HG02938 (cell line): ENCODE data around the gene HNF4A.
"Not testable (repeated sequence)": the region's sequence is repeated elsewhere in the genome, so short reads cannot be mapped to it uniquely, and the experiment has no call there.

ENCODE experiments used
- ATAC-seq: cut with Tn5 transposase; IDR thresholded peaks from one replicate; pipeline ENCODE4 v1.9.1; 2021; ENCODE audit warnings: mild to moderate bottlenecking, moderate library complexity; ENCODE audit not compliant: unreplicated experiment

HNF4A gene

GRCh38 chr20:44355498-44356352 is at the start of gene HNF4A:
Gene HNF4A (plus strand): TSS chr20:44355699. CDS start chr20:44355805, 106 bp downstream.
- no peak for ATAC-seq

GRCh38 chr20:44306927-44307326 is 48.6 kb upstream of the HNF4A start:
- ATAC-seq = no peak

- ATAC-seq = peak; percentile 8
Observed at GRCh38 chr20:44309763-44310663, 45.5 kb upstream of the HNF4A start.

- ATAC-seq = peak; percentile 87
Observed at GRCh38 chr20:44310664-44311639, 44.5 kb upstream of the HNF4A start, which contains the start of gene FITM2. Gene FITM2 (minus strand): TSS chr20:44311202. CDS start chr20:44311148, 54 bp downstream.

- ATAC-seq = no peak
Observed at GRCh38 chr20:44314870-44315269, 40.6 kb upstream of the HNF4A start.

DNA sequence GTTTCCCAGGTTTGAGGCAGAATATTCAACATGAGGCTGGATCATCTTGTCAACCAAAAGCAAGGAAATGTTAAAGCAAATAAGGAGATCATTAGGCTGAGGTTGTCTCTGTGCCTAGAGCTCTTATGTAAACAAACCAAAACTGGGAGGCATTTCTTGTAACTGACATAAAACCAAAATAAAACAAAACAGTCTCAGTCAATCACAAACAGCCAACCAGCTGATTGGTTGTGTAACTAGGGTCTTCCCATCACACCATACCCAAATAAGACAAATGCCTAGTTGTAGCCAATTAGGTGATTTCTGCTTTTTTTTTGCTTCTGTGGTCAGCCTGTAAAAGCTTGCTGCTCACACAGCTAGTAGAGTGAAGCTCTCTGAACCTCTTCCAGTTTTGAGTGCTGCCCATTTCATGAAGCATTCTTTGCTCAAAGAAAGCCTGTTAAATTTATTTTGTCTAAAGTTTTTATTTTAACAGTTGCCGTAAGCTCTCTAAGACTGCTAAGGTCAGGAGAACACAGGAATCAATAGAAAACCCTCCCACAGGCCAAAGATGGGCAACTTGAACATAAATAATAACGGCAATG is 35.6 kb upstream of the HNF4A start:
- ATAC-seq = no peak

- no peak for ATAC-seq
Observed at GRCh38 chr20:44324343-44324742, 31.2 kb upstream of the HNF4A start.

- ATAC-seq = no peak
Observed at GRCh38 chr20:44326391-44327159, 28.9 kb upstream of the HNF4A start.

- not testable (repeated sequence) for ATAC-seq
Observed at GRCh38 chr20:44327748-44328147, 27.8 kb upstream of the HNF4A start.

DNA sequence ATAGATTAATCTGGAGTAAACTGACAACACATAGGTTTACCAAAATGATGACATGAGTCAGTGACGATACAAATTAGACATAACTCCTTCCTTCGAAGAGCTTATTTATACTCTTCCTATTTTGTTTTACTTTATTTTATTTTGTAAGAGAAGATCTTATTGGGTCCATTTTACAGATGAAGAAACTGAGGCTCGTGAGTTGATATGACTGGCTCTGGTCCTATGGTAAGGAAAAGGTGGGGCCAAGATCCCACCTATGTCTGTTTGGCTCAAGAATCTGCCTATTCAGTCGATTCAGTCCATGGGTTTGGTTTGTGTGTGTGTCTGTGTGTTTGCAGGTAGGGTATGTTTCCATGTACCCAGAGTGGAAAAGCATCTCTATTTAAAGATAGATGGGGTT is 27.1 kb upstream of the HNF4A start:
- ATAC-seq = no peak

- ATAC-seq = no peak
Observed at GRCh38 chr20:44331201-44331600, 24.3 kb upstream of the HNF4A start.

DNA sequence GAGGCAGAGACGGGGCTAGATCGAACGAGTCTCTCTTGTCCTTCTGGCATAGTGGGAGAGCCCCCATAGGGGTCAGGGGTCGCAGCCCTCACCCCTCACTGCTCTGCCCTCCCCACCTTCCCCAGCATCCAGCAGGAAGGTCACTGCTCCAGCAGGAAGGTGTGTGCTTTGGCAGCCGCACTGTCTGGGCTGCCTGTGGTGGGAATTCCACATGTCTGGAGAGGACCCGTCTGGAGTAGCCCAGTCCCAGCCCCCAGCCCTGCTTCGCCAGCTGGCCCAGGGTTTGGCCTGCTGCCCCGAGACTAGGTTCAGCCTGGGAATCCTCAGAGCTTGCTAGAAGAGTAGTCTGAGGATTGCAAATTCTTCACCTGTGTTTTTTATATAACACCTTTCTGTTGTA is 21.2 kb upstream of the HNF4A start:
- no peak for ATAC-seq

GRCh38 chr20:44334709-44335108 is 20.8 kb upstream of the HNF4A start:
- no peak for ATAC-seq

GRCh38 chr20:44335675-44336074 is 19.8 kb upstream of the HNF4A start:
- no peak for ATAC-seq

DNA sequence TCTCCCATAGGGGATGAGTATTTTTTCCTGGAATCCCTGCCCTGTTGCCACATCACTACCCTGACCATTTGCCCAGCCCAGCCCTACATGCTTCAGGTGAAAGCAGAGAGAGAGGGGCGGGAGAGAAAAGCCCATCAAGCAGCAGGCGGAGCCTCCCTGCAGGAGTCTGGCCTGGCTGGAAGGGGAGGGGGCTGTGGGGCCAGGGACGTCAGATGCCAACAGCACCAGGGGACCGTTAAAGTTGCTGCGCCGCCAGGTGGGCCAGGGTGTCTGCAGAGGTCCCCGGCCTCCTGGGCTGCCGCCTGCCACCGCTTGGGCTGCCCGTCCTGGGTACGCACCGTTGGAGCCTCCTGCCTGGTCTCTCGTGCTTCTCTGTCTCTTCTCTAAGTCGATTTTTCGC is 19.4 kb upstream of the HNF4A start:
- no peak for ATAC-seq

DNA sequence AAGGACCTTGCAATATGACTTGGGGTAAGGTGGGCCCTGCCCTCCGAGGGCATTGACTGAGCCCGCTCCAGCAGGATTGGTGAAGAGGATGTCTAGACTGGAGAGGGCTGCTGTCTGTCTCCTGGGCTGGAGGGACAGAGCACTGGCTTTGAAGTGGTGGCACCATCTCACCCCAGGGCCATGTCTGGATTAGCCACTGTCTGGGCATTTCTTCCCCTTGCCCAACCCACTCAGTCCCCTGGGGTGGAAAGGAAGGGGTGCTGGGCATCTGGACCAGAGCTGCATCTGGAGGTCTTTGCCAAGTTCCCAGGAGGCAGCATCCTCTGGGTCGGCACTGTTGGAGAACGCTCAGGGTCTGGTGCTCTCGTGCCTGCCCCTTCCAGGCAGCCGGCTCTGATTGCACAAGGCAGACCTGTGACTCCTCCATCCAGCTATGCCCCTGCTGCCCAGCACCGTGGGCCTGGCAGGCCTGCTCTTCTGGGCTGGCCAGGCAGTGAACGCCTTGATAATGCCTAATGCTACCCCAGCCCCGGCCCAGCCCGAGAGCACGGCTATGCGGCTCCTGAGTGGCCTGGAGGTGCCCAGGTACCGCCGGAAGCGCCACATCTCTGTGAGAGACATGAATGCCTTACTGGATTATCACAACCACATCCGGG is 18.6 kb upstream of the HNF4A start, which contains the start of gene R3HDML:
Gene R3HDML (plus strand): TSS at position 319 of the 656 bp plus-strand sequence. CDS start 115 bp downstream, at position 434.
- ATAC-seq = no peak

DNA sequence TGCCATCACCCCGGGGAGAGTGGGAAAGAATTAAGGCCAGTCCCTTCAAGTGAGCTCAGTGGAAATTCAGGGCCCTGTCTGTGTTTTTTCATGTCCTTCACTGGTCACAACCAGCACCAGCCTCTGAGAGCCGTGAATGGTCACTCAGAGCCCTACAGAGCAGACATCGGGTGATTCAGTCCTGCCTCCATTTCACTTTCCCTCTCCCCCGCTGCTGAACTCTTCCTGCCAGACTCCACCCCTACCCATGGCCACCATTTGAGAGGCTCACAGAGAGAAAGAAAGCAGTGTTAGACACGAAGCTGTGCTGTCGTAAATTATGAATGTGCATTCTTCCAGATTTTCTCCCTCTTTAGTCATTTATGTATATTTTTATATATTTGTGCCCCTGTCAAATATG is 13.3 kb upstream of the HNF4A start:
- no peak for ATAC-seq

- ATAC-seq = no peak
Observed at GRCh38 chr20:44343162-44343675, 12.3 kb upstream of the HNF4A start.
